Measurements from ENCODE around the gene MAPK7. TPM values are rescaled to one million over a fixed set of nuclear protein-coding genes. Genes with fewer than 3 reads are reported as not detected.
A peak's percentile ranks its signal among the peaks of the same experiment; 100 is the strongest.

MAPK7 gene
- total and polyA plus RNA-seq, 2 of the 8 experiments (the other 6 are each of a cell fraction or from before 2014, with no cell fraction given), result 15.2 to 28.1 TPM

DNA sequence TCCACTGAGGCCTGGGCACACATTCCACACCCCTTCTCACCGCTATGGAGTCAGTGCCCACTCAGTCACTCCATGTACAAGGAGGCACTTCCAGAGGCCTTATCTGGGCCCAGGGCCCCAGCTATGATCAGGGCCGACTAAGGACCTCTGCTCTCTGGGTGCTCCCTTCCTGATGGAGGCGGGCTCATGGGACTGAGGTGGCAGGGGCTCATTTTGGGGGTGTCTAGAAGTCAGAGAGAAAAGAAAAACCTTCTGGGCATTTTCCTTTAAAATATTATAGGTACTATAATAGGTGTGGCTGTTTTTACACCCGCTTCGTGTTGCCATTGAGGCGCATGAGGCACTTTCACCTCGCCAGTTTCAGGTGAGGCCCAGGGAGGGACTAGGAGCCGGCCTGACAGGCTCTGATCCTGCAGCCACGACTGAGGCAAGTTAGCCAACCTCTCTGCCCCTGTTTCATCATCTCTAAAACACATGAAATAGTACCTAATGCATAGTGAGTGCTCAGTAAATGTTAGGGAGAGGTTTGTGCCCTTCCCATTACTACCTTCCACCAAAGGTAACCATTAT lies 30.1 kb upstream of the MAPK7 start:
- Histone ChIP-seq H4K5ac (ENCODE audit: insufficient read length, low read depth, low read length) (no peak overlapping the region), H3K56ac (replicated peaks; ENCODE audit: insufficient read length, low read depth, low read length) (no peak overlapping the region), H3K36me3 (ENCODE audit: control insufficient read depth in 2 of 4, insufficient read depth in 4 of 4, low read length in 3 of 4) (peaks cover 0 to 5% (median 2%) of the 10 kb centered on the region in 4 experiments; a peak in 2 of 8 replicates), H2BK15ac (ENCODE audit: low read length) (no peak overlapping the region), H4K8ac (ENCODE audit: extremely low read depth, insufficient read depth, low read length) (no peak overlapping the region), H3K14ac (ENCODE audit: insufficient read length) (no peak overlapping the region), H2AK5ac (ENCODE audit: low read depth, low read length) (no peak overlapping the region), H3K79me2 (ENCODE audit: control insufficient read depth in 1 of 2, insufficient read depth in 2 of 2, low read length in 2 of 2) (no peaks in the 10 kb centered on the region), H3K27ac (ENCODE audit: low read depth, low read length) (no peak overlapping the region; the same call in 1 of the 2 replicates), H3K23ac (ENCODE audit: insufficient read length) (no peak overlapping the region), H3K18ac (ENCODE audit: extremely low read depth, low read length) (no peak overlapping the region), H2BK20ac (ENCODE audit: low read length) (no peak overlapping the region), H3K4me3 (ENCODE audit: extremely low read depth in 1 of 4, insufficient read depth in 2 of 4, low read depth in 3 of 4, low read length in 4 of 4) (no peak overlapping the region), H3K4me1 (replicated peaks in 1 of 4; ENCODE audit: control insufficient read depth in 3 of 4, insufficient read depth in 4 of 4, low read length in 3 of 4) (peaks cover 0 to 2% (median 0%) of the 10 kb centered on the region in 4 experiments; a peak in 1 of 7 replicates), H3K4ac (replicated peaks; ENCODE audit: insufficient read length, low read depth, low read length) (no peak overlapping the region), H3K9me3 (ENCODE audit: insufficient read depth in 2 of 2, low read depth in 1 of 2, low read length in 1 of 2) (no peaks in the 10 kb centered on the region), H4K20me1 (replicated peaks in 1 of 2; ENCODE audit: control insufficient read depth in 1 of 2, insufficient read depth in 2 of 2, low read length in 2 of 2) (peaks cover 0 to 1% of the 10 kb centered on the region in 2 experiments), H2AFZ (ENCODE audit: low read length) (no peak overlapping the region), H2BK120ac (replicated peaks; ENCODE audit: low read depth, low read length) (no peak overlapping the region), H3K9ac (replicated peaks in 1 of 4; ENCODE audit: extremely low read depth in 1 of 4, low read depth in 3 of 4, low read length in 3 of 4) (no peak overlapping the region), H4K91ac (replicated peaks; ENCODE audit: insufficient read length, low read length) (no peak overlapping the region), H3K23me2 (ENCODE audit: low read depth, low read length) (no peaks in the 10 kb centered on the region), H3K27me3 (replicated peaks in 1 of 4; ENCODE audit: control insufficient read depth in 3 of 4, extremely low read depth in 1 of 4, insufficient read depth in 3 of 4, low read length in 3 of 4) (no peaks in the 10 kb centered on the region), H2BK5ac (ENCODE audit: low read depth, low read length) (peak overlapping the region; percentile 56; the same call in 1 of the 2 replicates), H2BK12ac (ENCODE audit: low read depth, low read length) (no peak overlapping the region), H3K79me1 (ENCODE audit: low read depth, low read length) (no peaks in the 10 kb centered on the region), H3K4me2 (ENCODE audit: insufficient read depth in 1 of 2, low read depth in 2 of 2, low read length in 2 of 2) (no peak overlapping the region)
- DNase-seq (ENCODE audit: low read depth in 1 of 2, low spot score in 2 of 2) (no peak), FAIRE-seq (no peak)
- CTCF ChIA-PET (ENCODE audit: partially characterized antibody), result interaction anchor here (0.9 to 1.0 kb wide), 2 partner anchors 15 to 415 kb away, joined by 3 read pairs; no protein-coding TSS in a partner anchor
- TF ChIP-seq ATF3 (IDR thresholded peaks at IDR 0.05; ENCODE audit: insufficient read depth, low read depth, low read length), result no peak
- no peak for TF ChIP-seq RFX5 (IDR thresholded peaks at IDR 0.05; ENCODE audit: borderline replicate concordance, low read depth, low read length)
- TF ChIP-seq BCL11A (IDR thresholded peaks at IDR 0.05; ENCODE audit: low read depth in 2 of 2, low read length in 2 of 2), result no peak
- no peak for TF ChIP-seq KDM1A (IDR thresholded peaks at IDR 0.05; ENCODE audit: borderline replicate concordance, low read length)
- TF ChIP-seq EZH2 (IDR thresholded peaks at IDR 0.05; ENCODE audit: low read depth, low read length, severe bottlenecking), result no peak
- TF ChIP-seq CTCF (IDR thresholded peaks at IDR 0.05; ENCODE audit: control extremely low read depth in 1 of 3, insufficient read depth in 1 of 3, low read depth in 1 of 3, low read length in 3 of 3), result no peak
- TF ChIP-seq CTBP2 (IDR thresholded peaks at IDR 0.05; ENCODE audit: borderline replicate concordance, insufficient read depth, insufficient read length, low read length), result no peak
- POLR2A ChIA-PET (ENCODE audit: partially characterized antibody), result interaction anchor here (1.0 kb wide), 1 partner anchor 30 kb away, joined by 4 read pairs; the partner anchor contains the start of gene MAPK7
- 89% methylated on average over 9 of the region's 9 CpGs; no CpG with 5 or more reads in 1 of the 2 experiments for WGBS, 2 experiments (ENCODE audit: extremely low coverage in 1 of 2, insufficient coverage in 1 of 2, insufficient read length in 1 of 2, insufficient replicate concordance in 2 of 2, low coverage in 1 of 2, low lambda C conversion rate in 2 of 2, missing lambda C conversion rate in 1 of 2)

Measured in H1 (cell line).